ENCODE data around the gene PTPRK. TPM values are rescaled to one million over a fixed set of nuclear protein-coding genes. Genes with fewer than 3 reads are reported as not detected.

PTPRK gene
- 10 to 100 TPM; 34.6 to 56.5 (median 47.0) TPM for total RNA-seq

DNA sequence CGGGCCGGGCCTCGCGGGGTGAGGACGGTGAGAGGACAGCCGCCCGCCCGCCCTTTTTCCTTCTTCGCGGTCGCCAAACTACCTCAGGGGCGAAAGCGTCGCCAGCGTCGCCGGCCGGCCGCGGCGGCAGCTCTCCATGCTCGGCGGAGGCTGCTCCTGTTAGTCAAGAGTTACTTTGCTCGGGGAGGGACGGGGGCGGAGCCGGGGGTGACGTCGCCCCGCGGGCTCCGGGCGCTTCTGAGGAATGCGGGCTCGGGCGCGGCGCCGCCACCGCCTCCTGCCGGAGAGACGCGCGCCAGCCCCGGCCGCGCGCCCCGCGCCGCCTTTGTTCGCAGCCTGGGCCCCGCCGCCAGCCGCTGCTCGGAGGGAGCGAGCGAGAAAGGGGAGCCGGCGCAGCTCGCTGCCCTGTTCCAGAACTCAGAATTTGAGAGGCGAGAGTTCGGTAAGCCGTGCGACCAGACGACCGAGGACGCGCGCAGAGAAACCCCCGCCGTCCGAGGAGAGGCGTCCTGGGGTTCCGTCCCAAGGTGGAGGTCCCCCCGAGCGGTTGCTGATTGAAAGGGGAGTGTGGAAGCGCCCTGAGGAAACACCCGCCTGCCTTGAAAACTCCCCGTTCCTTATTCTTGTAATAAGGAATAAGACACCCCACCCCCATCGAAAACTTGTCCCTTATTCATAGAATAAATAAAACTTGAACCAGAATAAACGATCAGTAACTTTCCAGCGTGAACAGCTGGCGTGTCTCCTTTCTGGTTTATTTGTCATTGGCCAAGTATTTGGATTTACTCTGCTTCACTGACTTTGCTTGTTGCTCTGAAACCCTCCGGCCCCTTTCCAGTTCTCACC is at the start of gene PTPRK:
PTPRK (minus strand) TSS at position 164 of the 846 bp plus-strand sequence. CDS start 241 bp downstream, outside the sequence.
- no peaks in the 10 kb centered on the region for H3K9me3 ChIP-seq
- H3K27me3 ChIP-seq: no peaks in the 10 kb centered on the region
- H3K4me1 ChIP-seq: peaks cover 0 to 9% of the 10 kb centered on the region in 2 donors
- intact Hi-C loops (cut with DNase I): no loop called here
- peak within 1 kb of the TSS; percentile 88 to 97 (median 95) for H3K27ac ChIP-seq
- peak within 1 kb of the TSS; percentile 74 to 91 (median 78) for H3K4me3 ChIP-seq (replicated peaks in 1 of 3)
- WGBS, 2 donors: 0 to 1% methylated on average over 31 of the region's 85 CpGs
- TF ChIP-seq POLR2A (IDR thresholded peaks at IDR 0.05): peak; percentile 65 to 98
- TF ChIP-seq, protein P1, sequence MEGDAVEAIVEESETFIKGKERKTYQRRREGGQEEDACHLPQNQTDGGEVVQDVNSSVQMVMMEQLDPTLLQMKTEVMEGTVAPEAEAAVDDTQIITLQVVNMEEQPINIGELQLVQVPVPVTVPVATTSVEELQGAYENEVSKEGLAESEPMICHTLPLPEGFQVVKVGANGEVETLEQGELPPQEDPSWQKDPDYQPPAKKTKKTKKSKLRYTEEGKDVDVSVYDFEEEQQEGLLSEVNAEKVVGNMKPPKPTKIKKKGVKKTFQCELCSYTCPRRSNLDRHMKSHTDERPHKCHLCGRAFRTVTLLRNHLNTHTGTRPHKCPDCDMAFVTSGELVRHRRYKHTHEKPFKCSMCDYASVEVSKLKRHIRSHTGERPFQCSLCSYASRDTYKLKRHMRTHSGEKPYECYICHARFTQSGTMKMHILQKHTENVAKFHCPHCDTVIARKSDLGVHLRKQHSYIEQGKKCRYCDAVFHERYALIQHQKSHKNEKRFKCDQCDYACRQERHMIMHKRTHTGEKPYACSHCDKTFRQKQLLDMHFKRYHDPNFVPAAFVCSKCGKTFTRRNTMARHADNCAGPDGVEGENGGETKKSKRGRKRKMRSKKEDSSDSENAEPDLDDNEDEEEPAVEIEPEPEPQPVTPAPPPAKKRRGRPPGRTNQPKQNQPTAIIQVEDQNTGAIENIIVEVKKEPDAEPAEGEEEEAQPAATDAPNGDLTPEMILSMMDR (IDR thresholded peaks at IDR 0.05): peak in 4 of 6 experiments; percentile 27 to 81 (median 74)
- H3K36me3 ChIP-seq: no peaks in the 10 kb centered on the region
- peak; percentile 94 to 95 for DNase-seq

DNA sequence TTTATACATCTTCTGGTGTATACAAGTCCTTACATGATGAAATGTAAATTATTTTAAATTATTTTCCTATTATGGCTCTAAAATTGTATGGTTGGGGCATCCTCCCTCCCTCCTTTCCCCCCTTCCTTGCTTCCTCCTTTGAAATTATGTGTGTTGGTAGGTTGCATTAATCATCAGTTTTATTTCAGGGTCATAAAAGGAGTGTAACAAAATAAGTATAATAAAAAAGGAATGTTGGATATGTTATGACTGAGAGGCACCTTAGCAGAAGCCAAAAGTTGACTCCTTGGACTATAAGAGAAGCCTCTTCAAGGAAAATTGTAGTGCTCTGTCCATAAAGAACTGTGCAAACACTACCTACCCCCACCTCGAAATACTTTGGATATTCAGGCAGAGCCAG is 46.6 kb upstream of the PTPRK start:
- Histone ChIP-seq H3K4me3 (replicated peaks in 1 of 3) (no peak overlapping the region), H3K27ac (no peak overlapping the region), H3K4me1 (no peaks in the 10 kb centered on the region), H3K9me3 (no peaks in the 10 kb centered on the region), H3K27me3 (no peaks in the 10 kb centered on the region), H3K36me3 (no peaks in the 10 kb centered on the region)
- DNase-seq: no peak
- WGBS, 2 donors: 70 to 79% methylated on average over 1 of the region's 1 CpG
- TF ChIP-seq POLR2A (IDR thresholded peaks at IDR 0.05): no peak
- TF ChIP-seq, protein P1 (IDR thresholded peaks at IDR 0.05): no peak
- intact Hi-C loops (cut with DNase I): no loop called here

DNA sequence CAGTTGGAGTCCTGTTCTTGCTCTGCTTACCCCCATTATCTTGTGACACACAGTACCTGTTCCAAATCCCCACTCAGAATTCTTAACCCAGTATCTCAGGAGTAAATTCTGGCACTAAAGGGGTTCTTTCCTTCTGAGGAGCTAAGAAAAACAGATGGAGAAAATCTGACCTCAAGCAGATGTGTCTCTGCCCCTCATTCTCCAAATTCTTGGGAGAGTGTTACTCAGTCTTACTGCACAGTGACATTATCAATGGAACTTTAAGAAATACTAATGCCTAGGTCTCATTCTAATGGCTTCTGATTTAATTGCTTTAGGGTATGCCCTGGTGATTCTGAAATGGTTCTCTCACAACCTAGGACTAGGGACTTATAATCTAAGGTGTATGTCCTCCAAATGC is 40.6 kb upstream of the PTPRK start:
- Histone ChIP-seq H3K36me3 (no peaks in the 10 kb centered on the region), H3K9me3 (no peaks in the 10 kb centered on the region), H3K27me3 (no peaks in the 10 kb centered on the region), H3K27ac (no peak overlapping the region), H3K4me1 (no peaks in the 10 kb centered on the region), H3K4me3 (replicated peaks in 1 of 3) (no peak overlapping the region)
- no peak for TF ChIP-seq POLR2A (IDR thresholded peaks at IDR 0.05)
- TF ChIP-seq, protein P1 (IDR thresholded peaks at IDR 0.05): no peak
- intact Hi-C loops (cut with DNase I): no loop called here
- no peak for DNase-seq

DNA sequence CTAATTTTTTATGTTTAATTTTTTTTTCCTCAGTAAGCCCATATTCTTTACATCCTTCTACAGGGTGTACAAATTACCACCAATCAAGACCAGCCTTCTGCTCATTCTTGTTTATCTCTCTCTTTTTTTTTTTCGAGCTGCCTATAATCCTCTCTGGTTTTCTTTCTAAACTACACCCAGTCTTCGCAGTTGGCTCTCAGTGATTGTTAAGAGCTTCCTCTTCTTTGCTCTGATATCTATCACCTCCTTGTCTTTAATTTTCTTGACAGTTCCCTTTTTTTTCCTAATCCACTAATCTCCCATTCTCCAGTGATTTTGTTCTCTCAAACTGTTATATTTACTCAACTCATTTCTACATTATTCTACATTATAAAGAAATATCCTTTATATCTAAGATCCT is 38.5 kb upstream of the PTPRK start:
- Histone ChIP-seq H3K36me3 (no peaks in the 10 kb centered on the region), H3K27me3 (no peaks in the 10 kb centered on the region), H3K27ac (no peak overlapping the region), H3K9me3 (no peaks in the 10 kb centered on the region), H3K4me3 (replicated peaks in 1 of 3) (no peak overlapping the region), H3K4me1 (no peaks in the 10 kb centered on the region)
- no peak for DNase-seq
- no peak for TF ChIP-seq POLR2A (IDR thresholded peaks at IDR 0.05)
- TF ChIP-seq, protein P1 (IDR thresholded peaks at IDR 0.05): no peak
- intact Hi-C loops (cut with DNase I): no loop called here
- WGBS, 2 donors: 63 to 66% methylated on average over 2 of the region's 2 CpGs

DNA sequence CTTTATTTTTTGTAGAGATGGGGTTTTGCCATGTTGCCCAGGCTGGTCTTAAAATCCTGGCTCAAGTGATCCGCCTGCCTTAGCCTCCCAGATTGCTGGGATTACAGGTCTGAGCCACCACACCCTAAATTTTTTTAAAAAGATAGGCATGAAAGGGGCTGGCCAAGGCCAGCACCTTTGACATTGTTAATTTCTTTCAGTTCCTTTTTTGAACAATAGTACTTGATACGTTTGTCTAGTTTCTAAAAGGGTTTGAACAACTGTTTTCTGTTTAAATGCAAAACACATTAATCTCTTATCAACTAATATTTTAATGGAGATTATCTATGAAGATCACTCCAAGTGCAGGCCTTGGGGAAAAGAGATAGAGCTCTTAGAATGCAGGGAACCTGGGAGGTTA is 37.6 kb upstream of the PTPRK start:
- Histone ChIP-seq H3K9me3 (no peaks in the 10 kb centered on the region), H3K27ac (no peak overlapping the region), H3K27me3 (no peaks in the 10 kb centered on the region), H3K4me1 (no peaks in the 10 kb centered on the region), H3K4me3 (replicated peaks in 1 of 3) (no peak overlapping the region), H3K36me3 (no peaks in the 10 kb centered on the region)
- TF ChIP-seq, protein P1 (IDR thresholded peaks at IDR 0.05): no peak
- TF ChIP-seq POLR2A (IDR thresholded peaks at IDR 0.05): no peak
- WGBS, 2 donors: 83 to 90% methylated on average over 2 of the region's 2 CpGs
- intact Hi-C loops (cut with DNase I): no loop called here
- no peak for DNase-seq

Data from thyroid gland (tissue), 4 donors.